HCT116 (cell line): ENCODE measurements around the gene C1orf50. TPM values are rescaled to one million over a fixed set of nuclear protein-coding genes. Genes with fewer than 3 reads are reported as not detected.

Source experiments
- ATAC-seq: fragments of 200-7000 bp; cut with Tn5 transposase; 2 replicates; pipeline ENCODE4 v1.9.1; 2020; ENCODE audit warnings: mild to moderate bottlenecking, moderate library complexity
- BruUV-seq: library from RNA; stranded (reverse); fragments of 400-500 nt; replicated peaks from 2 replicates; lab custom pipeline; 2021; lab: Mats Ljungman, UMichigan
- CTCF ChIA-PET: fragments of 300-600 bp; sonication (Branson Sonifier 250); formaldehyde crosslinking; loops from one replicate; lab custom pipeline; 2021; ENCODE audit warnings: antibody characterized with exemption; lab: Charles Lee
- POLR2A ChIA-PET: fragments of 300-600, 350-600 bp; sonication (Branson Sonifier 250); formaldehyde crosslinking; loops from one replicate; lab custom pipeline; 2021; ENCODE audit warnings: antibody characterized with exemption; lab: Charles Lee
- RAD21 ChIA-PET, 2 experiments: fragments of 300-600 bp; sonication (Branson Sonifier 250); formaldehyde crosslinking; loops; one replicate each; lab custom pipeline; 2023; ENCODE audit warnings: low total read pairs in 2 of 2; ENCODE audit not compliant: uncharacterized antibody in 2 of 2, unreplicated experiment in 2 of 2, low non-redundant PET in 1 of 2; lab: Charles Lee
- DNase-seq: peaks from one replicate; pipeline ENCODE4 v3.0.0-alpha.2; 2010; ENCODE audit warnings: low read depth, low spot score
- H2AFZ ChIP-seq: fragments of 200-600 bp; shearing (Covaris generic), sonication (generic); 2 replicates; pipeline ENCODE4 v1.6.1; 2017; ENCODE audit warnings: low read depth, mixed run types, mixed read lengths, antibody characterized with exemption, low read length; ENCODE audit not compliant: poor library complexity, severe bottlenecking
- H3K27ac ChIP-seq: 2 replicates; pipeline ENCODE4 v1.5.1; 2012; ENCODE audit warnings: low read depth, low read length
- H3K27me3 ChIP-seq: fragments of 200-600 bp; sonication (generic); 2 replicates; pipeline ENCODE4 v1.6.1; 2016; ENCODE audit warnings: mixed run types, low read length, mixed read lengths; ENCODE audit not compliant: insufficient read depth
- H3K36me3 ChIP-seq, 2 experiments: fragments of 200-500 bp in 1 of 2; fragments of 200-600 bp in 1 of 2; sonication (Bioruptor generic) in 1 of 2; sonication (generic) in 1 of 2; 2 replicates each; pipeline versions ENCODE4 v1.5.1 to v1.6.1; 2014 to 2016; ENCODE audit warnings: low read length in 2 of 2, inconsistent platforms in 1 of 2, mixed read lengths in 1 of 2, mixed run types in 1 of 2; ENCODE audit not compliant: insufficient read depth in 2 of 2, control insufficient read depth in 1 of 2
- H3K4me1 ChIP-seq, 2 experiments: fragments of 200-600 bp in 1 of 2; sonication (generic) in 1 of 2; 2 replicates each; pipeline versions ENCODE4 v1.5.1 to v1.6.1; 2012 to 2017; ENCODE audit warnings: low read length in 2 of 2, inconsistent platforms in 1 of 2, mild to moderate bottlenecking in 1 of 2, mixed read lengths in 1 of 2, mixed run types in 1 of 2, moderate library complexity in 1 of 2; ENCODE audit not compliant: insufficient read depth in 2 of 2, control insufficient read depth in 1 of 2
- H3K4me2 ChIP-seq: fragments of 200-600 bp; sonication (generic); 2 replicates; pipeline ENCODE4 v1.6.1; 2017; ENCODE audit warnings: mixed run types, low read length, mixed read lengths
- H3K4me3 ChIP-seq, 2 experiments: fragments of 200-600 bp in 1 of 2; sonication (generic) in 1 of 2; replicated peaks in 1 of 2; 2 replicates each; pipeline ENCODE4 v1.5.1; 2011 to 2016; ENCODE audit warnings: low read length in 2 of 2, control low read depth in 1 of 2, low read depth in 1 of 2, mild to moderate bottlenecking in 1 of 2, mixed read lengths in 1 of 2, mixed run types in 1 of 2
- H3K79me2 ChIP-seq: fragments of 200-600 bp; sonication (generic); 2 replicates; pipeline ENCODE4 v1.6.1; 2017; ENCODE audit warnings: mild to moderate bottlenecking, mixed run types, low read length, moderate library complexity, mixed read lengths; ENCODE audit not compliant: insufficient read depth
- H3K9ac ChIP-seq: fragments of 200-600 bp; sonication (generic); 2 replicates; pipeline ENCODE4 v1.6.1; 2016; ENCODE audit warnings: low read length, mixed read lengths
- H3K9me2 ChIP-seq: fragments of 200-600 bp; sonication (generic), shearing (Covaris generic); 2 replicates; pipeline ENCODE4 v1.6.1; 2017; ENCODE audit warnings: mixed run types, mild to moderate bottlenecking, moderate library complexity; ENCODE audit not compliant: insufficient read depth
- H3K9me3 ChIP-seq, 2 experiments: fragments of 200-500 bp in 1 of 2; fragments of 200-600 bp in 1 of 2; sonication (Bioruptor generic) in 1 of 2; sonication (generic) in 1 of 2; 2 replicates each; pipeline ENCODE4 v1.6.1; 2014 to 2017; ENCODE audit warnings: low read length in 2 of 2, mixed read lengths in 2 of 2, inconsistent platforms in 1 of 2, low read depth in 1 of 2, mild to moderate bottlenecking in 1 of 2, mixed run types in 1 of 2, moderate library complexity in 1 of 2; ENCODE audit not compliant: control insufficient read depth in 1 of 2, insufficient read depth in 1 of 2
- H4K20me1 ChIP-seq: fragments of 200-600 bp; sonication (generic), shearing (Covaris generic); 2 replicates; pipeline ENCODE4 v1.6.1; 2017; ENCODE audit warnings: mixed run types, mild to moderate bottlenecking, moderate library complexity; ENCODE audit not compliant: insufficient read depth
- CEBPB ChIP-seq: IDR thresholded peaks from 2 replicates; pipeline ENCODE4 v1.6.1; 2012; ENCODE audit warnings: low read depth
- EGR1 ChIP-seq: IDR thresholded peaks from 2 replicates; pipeline ENCODE4 v1.6.1; 2012; ENCODE audit warnings: low read depth
- FOSL1 ChIP-seq: IDR thresholded peaks from 2 replicates; pipeline ENCODE4 v1.6.1; 2012; ENCODE audit warnings: low read depth
- RAD21 ChIP-seq: IDR thresholded peaks from 2 replicates; pipeline ENCODE4 v1.6.1; 2012; ENCODE audit warnings: low read depth, mild to moderate bottlenecking
- REST ChIP-seq: IDR thresholded peaks from 2 replicates; pipeline ENCODE4 v1.6.1; 2012; ENCODE audit warnings: low read depth
- SIN3A ChIP-seq: IDR thresholded peaks from 2 replicates; pipeline ENCODE4 v1.6.1; 2012; ENCODE audit warnings: low read depth
- SP1 ChIP-seq: IDR thresholded peaks from 2 replicates; pipeline ENCODE4 v1.6.1; 2012; ENCODE audit warnings: low read depth
- ZFX ChIP-seq: fragments of 450-650 bp; IDR thresholded peaks from 2 replicates; pipeline ENCODE4 v1.6.1; 2017
- ZNF274 ChIP-seq: fragments of 200-500 bp; sonication (Bioruptor generic); IDR thresholded peaks from 2 replicates; pipeline ENCODE4 v1.6.1; 2014; ENCODE audit warnings: mild to moderate bottlenecking, low read depth, low read length, inconsistent platforms
- intact Hi-C: fragments of 100-400 bp; cut with micrococcal nuclease; formaldehyde crosslinking; loops from 2 replicates; pipeline ENCODE4 v1.10.0; 2022
- total RNA-seq: library from RNA; stranded (reverse); gene quantifications from one replicate; pipeline ENCODE4 v1.2.1, GENCODE V29; 2021; ENCODE audit not compliant: unreplicated experiment
- TF ChIP-seq, protein P1 (sequence below): IDR thresholded peaks from 2 replicates; pipeline ENCODE4 v1.6.1; 2011; ENCODE audit warnings: mild to moderate bottlenecking, low read length, moderate library complexity; ENCODE audit not compliant: insufficient replicate concordance; ENCODE audit errors: extremely low read depth
- TF ChIP-seq, protein P2 (sequence below), 3 experiments: fragments of 200-600 bp in 1 of 3; sonication (generic) in 1 of 3; IDR thresholded peaks in 2 of 3; conservative IDR thresholded peaks in 1 of 3; 2 replicates each; pipeline ENCODE4 v1.5.1; 2012 to 2017; ENCODE audit warnings: low read depth in 2 of 3, low read length in 2 of 3, antibody characterized with exemption in 1 of 3, borderline replicate concordance in 1 of 3, control low read depth in 1 of 3, mild to moderate bottlenecking in 1 of 3, mixed read lengths in 1 of 3, mixed run types in 1 of 3, moderate library complexity in 1 of 3; ENCODE audit not compliant: insufficient read depth in 1 of 3

C1orf50 gene
- total RNA-seq, 1 experiment from 2014 or later: 5.8 TPM

DNA sequence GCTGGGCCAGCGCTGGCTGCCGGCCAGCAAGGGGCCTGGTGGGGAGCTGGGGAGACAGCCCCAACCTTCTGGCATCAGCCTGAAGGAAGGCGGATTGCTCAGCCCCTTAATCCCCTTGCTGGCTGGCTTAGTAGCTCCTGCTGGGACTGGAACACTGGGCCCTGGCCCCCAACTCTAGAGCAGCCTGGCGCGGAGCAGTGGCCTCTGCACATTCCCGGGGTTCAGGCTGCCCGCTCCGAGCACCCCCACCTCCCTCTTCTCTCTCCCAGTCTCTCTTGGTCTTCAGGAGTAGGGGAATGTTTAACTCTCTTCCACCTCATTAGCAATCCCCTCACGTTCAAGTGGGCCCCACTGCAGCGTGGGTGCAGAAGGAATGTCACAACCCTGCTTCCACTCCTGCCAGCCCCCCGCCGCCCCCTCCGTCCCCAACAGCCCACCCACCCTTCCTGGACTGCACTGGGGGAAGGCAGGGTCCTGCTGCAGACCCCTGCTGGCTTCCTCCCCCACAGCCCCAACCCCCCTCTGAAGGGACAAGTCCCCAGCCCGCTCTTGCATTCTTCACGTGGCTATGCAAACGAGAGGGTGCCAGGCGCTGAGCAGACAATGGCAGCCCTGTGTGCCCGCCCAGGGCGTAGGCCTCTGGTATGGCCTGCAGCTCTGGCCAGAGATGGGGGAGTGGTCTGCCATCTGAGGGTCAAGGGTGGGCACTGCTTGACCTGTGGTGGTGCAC, 26.0 kb upstream of the C1orf50 start:
- ChIA-PET CTCF (no interaction called here), POLR2A (no interaction called here), RAD21 (no interaction called here)
- intact Hi-C loops: no loop called here
- no peak overlapping the region for H3K27ac ChIP-seq
- TF ChIP-seq EGR1 (no peak), FOSL1 (no peak), RAD21 (no peak), ZFX (no peak), SP1 (no peak), SIN3A (no peak), REST (no peak), CEBPB (no peak), ZNF274 (no peak)
- TF ChIP-seq, protein P1, sequence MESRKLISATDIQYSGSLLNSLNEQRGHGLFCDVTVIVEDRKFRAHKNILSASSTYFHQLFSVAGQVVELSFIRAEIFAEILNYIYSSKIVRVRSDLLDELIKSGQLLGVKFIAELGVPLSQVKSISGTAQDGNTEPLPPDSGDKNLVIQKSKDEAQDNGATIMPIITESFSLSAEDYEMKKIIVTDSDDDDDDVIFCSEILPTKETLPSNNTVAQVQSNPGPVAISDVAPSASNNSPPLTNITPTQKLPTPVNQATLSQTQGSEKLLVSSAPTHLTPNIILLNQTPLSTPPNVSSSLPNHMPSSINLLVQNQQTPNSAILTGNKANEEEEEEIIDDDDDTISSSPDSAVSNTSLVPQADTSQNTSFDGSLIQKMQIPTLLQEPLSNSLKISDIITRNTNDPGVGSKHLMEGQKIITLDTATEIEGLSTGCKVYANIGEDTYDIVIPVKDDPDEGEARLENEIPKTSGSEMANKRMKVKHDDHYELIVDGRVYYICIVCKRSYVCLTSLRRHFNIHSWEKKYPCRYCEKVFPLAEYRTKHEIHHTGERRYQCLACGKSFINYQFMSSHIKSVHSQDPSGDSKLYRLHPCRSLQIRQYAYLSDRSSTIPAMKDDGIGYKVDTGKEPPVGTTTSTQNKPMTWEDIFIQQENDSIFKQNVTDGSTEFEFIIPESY: no peak
- TF ChIP-seq, protein P2, sequence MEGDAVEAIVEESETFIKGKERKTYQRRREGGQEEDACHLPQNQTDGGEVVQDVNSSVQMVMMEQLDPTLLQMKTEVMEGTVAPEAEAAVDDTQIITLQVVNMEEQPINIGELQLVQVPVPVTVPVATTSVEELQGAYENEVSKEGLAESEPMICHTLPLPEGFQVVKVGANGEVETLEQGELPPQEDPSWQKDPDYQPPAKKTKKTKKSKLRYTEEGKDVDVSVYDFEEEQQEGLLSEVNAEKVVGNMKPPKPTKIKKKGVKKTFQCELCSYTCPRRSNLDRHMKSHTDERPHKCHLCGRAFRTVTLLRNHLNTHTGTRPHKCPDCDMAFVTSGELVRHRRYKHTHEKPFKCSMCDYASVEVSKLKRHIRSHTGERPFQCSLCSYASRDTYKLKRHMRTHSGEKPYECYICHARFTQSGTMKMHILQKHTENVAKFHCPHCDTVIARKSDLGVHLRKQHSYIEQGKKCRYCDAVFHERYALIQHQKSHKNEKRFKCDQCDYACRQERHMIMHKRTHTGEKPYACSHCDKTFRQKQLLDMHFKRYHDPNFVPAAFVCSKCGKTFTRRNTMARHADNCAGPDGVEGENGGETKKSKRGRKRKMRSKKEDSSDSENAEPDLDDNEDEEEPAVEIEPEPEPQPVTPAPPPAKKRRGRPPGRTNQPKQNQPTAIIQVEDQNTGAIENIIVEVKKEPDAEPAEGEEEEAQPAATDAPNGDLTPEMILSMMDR (IDR thresholded peaks at IDR 0.05 in 2 of 3, conservative IDR thresholded peaks at IDR 0.05 in 1 of 3; ENCODE audit: borderline replicate concordance in 1 of 3, insufficient read depth in 1 of 3, low read depth in 2 of 3, low read length in 2 of 3): no peak
- TF ChIP-seq, all 23 proteins: peak for 0
- H3K27me3 ChIP-seq: no peaks in the 10 kb centered on the region
- DNase-seq (no peak), ATAC-seq (no peak)
- H3K4me3 ChIP-seq: no peak overlapping the region
- peaks cover 0 to 5% of the 10 kb centered on the region in 2 experiments; a peak in 3 of 4 replicates for H3K4me1 ChIP-seq
- H3K9me3 ChIP-seq: no peaks in the 10 kb centered on the region
- H4K20me1 ChIP-seq: no peaks in the 10 kb centered on the region
- H2AFZ ChIP-seq: no peak overlapping the region
- H3K79me2 ChIP-seq: no peaks in the 10 kb centered on the region
- no peaks in the 10 kb centered on the region for H3K9me2 ChIP-seq
- no peaks in the 10 kb centered on the region for H3K36me3 ChIP-seq
- H3K4me2 ChIP-seq: no peak overlapping the region
- BruUV-seq: no TSS peak
- no peak overlapping the region for H3K9ac ChIP-seq
